PC-9 (cell line): ENCODE results near the gene EEF2K. TPM values are rescaled to one million over a fixed set of nuclear protein-coding genes. Genes with fewer than 3 reads are reported as not detected.

Experiments
- BruUV-seq: library from RNA; stranded (reverse); fragments of 400-500 nt; replicated peaks from 2 replicates; lab custom pipeline; 2021; lab: Mats Ljungman, UMichigan
- CTCF ChIA-PET: fragments of 300-600 bp; sonication (Branson Sonifier 250); formaldehyde crosslinking; loops from one replicate; lab custom pipeline; 2022; ENCODE audit warnings: antibody characterized with exemption; lab: Charles Lee
- POLR2A ChIA-PET: fragments of 300-600 bp; sonication (Branson Sonifier 250); formaldehyde crosslinking; loops from one replicate; lab custom pipeline; 2022; ENCODE audit warnings: antibody characterized with exemption; ENCODE audit not compliant: unreplicated experiment; lab: Charles Lee
- DNase-seq, 2 experiments: peaks; one replicate each; pipeline versions ENCODE4 v3.0.0 to v3.0.0-alpha.2; 2015 to 2022; ENCODE audit warnings: mixed read lengths in 1 of 2
- H2AFZ ChIP-seq: fragments of 200-600 bp; sonication (generic); 2 replicates; pipeline ENCODE4 v1.8.1; 2017; ENCODE audit warnings: antibody characterized with exemption
- H3F3A ChIP-seq: fragments of 200-600 bp; sonication (generic); 2 replicates; pipeline ENCODE4 v1.8.1; 2017; ENCODE audit warnings: antibody characterized with exemption, mild to moderate bottlenecking, low read depth; ENCODE audit not compliant: insufficient read depth
- H3K27ac ChIP-seq: fragments of 200-600 bp; sonication (generic); 2 replicates; pipeline ENCODE4 v1.6.1; 2016; ENCODE audit warnings: mixed run types
- H3K27me3 ChIP-seq: fragments of 200-600 bp; sonication (generic); 2 replicates; pipeline ENCODE4 v1.6.1; 2016; ENCODE audit warnings: low read depth, mixed run types; ENCODE audit not compliant: insufficient read depth
- H3K36me3 ChIP-seq: fragments of 200-600 bp; sonication (generic); 2 replicates; pipeline ENCODE4 v1.6.1; 2016; ENCODE audit warnings: low read depth, mixed run types
- H3K4me1 ChIP-seq: fragments of 200-600 bp; sonication (generic); replicated peaks from 2 replicates; pipeline ENCODE4 v1.6.1; 2016; ENCODE audit warnings: mixed run types; ENCODE audit not compliant: insufficient read depth
- H3K4me2 ChIP-seq: fragments of 200-600 bp; sonication (generic); 2 replicates; pipeline ENCODE4 v1.6.1; 2017; ENCODE audit warnings: mixed run types
- H3K4me3 ChIP-seq: fragments of 200-600 bp; sonication (generic); 2 replicates; pipeline ENCODE4 v1.6.1; 2016; ENCODE audit warnings: mixed run types
- H3K79me2 ChIP-seq: fragments of 200-600 bp; sonication (generic); 2 replicates; pipeline ENCODE4 v1.6.1; 2017; ENCODE audit warnings: low read depth, mixed run types
- H3K9me2 ChIP-seq: fragments of 200-600 bp; sonication (generic); 2 replicates; pipeline ENCODE4 v1.8.1; 2017; ENCODE audit warnings: mild to moderate bottlenecking; ENCODE audit not compliant: insufficient read depth
- H3K9me3 ChIP-seq: fragments of 200-600 bp; sonication (generic); 2 replicates; pipeline ENCODE4 v1.8.1; 2016; ENCODE audit warnings: low read depth; ENCODE audit not compliant: insufficient read depth
- H4K20me1 ChIP-seq: fragments of 200-600 bp; sonication (generic); 2 replicates; pipeline ENCODE4 v1.8.1; 2017; ENCODE audit not compliant: insufficient read depth
- CTCF ChIP-seq: fragments of 200-600 bp; sonication (generic); conservative IDR thresholded peaks from 2 replicates; pipeline ENCODE4 v1.6.1; 2017; ENCODE audit warnings: mixed run types, antibody characterized with exemption, mild to moderate bottlenecking, moderate library complexity
- EZH2 ChIP-seq: fragments of 200-600 bp; sonication (generic); IDR thresholded peaks from 2 replicates; pipeline ENCODE4 v1.8.0; 2017; ENCODE audit warnings: antibody characterized with exemption, low read depth
- intact Hi-C: fragments of 100-400 bp; cut with micrococcal nuclease; formaldehyde crosslinking; loops from one replicate; pipeline ENCODE4 v1.10.0; 2022; ENCODE audit not compliant: unreplicated experiment
- total RNA-seq: library from RNA; stranded (reverse); gene quantifications from 2 replicates; pipeline ENCODE4 v1.2.3, GENCODE V29; 2021

Gene EEF2K
- total RNA-seq, 1 experiment from 2014 or later, result 29.8 TPM

- Histone ChIP-seq H3K9me3 (no peaks in the 10 kb centered on the region), H3K9me2 (no peaks in the 10 kb centered on the region), H2AFZ (no peak overlapping the region), H3K27me3 (no peaks in the 10 kb centered on the region), H3K79me2 (no peaks in the 10 kb centered on the region), H3K4me3 (no peak overlapping the region), H3K27ac (no peak overlapping the region), H3F3A (no peaks in the 10 kb centered on the region), H3K4me2 (no peak overlapping the region), H3K4me1 (no peaks in the 10 kb centered on the region), H4K20me1 (no peaks in the 10 kb centered on the region), H3K36me3 (no peaks in the 10 kb centered on the region)
- TF ChIP-seq EZH2 (no peak), CTCF (no peak)
- ChIA-PET CTCF (no interaction called here), POLR2A (no interaction called here)
- BruUV-seq, result no TSS peak
- no peak for DNase-seq
- intact Hi-C loops, result no loop called here
Observed at GRCh38 chr16:22272870-22273650, 67.0 kb downstream of the EEF2K start.

GRCh38 chr16:22274916-22275315, 68.8 kb downstream of the EEF2K start:
- POLR2A ChIA-PET, result no interaction called here

More at GRCh38 chr16:22274916-22275315, 68.8 kb downstream of the EEF2K start:
- H3K9me2 ChIP-seq, result no peaks in the 10 kb centered on the region
- no peaks in the 10 kb centered on the region for H3K9me3 ChIP-seq
- intact Hi-C loops, result no loop called here
- no peaks in the 10 kb centered on the region for H3K27me3 ChIP-seq
- H4K20me1 ChIP-seq, result no peaks in the 10 kb centered on the region
- no peak for DNase-seq
- H3K4me2 ChIP-seq, result no peak overlapping the region
- CTCF ChIA-PET, result no interaction called here
- no peaks in the 10 kb centered on the region for H3K4me1 ChIP-seq
- H3K4me3 ChIP-seq, result no peak overlapping the region
- H3K36me3 ChIP-seq, result no peaks in the 10 kb centered on the region
- no peak overlapping the region for H2AFZ ChIP-seq
- H3K27ac ChIP-seq, result no peak overlapping the region
- no TSS peak for BruUV-seq
- H3K79me2 ChIP-seq, result no peaks in the 10 kb centered on the region
- TF ChIP-seq CTCF (no peak), EZH2 (no peak)
- H3F3A ChIP-seq, result no peaks in the 10 kb centered on the region
